DMS114 treated with DMSO at 0.1 percent for 48 hours (cell line): ENCODE data around the gene REEP1.

Experiments used
- DNase-seq: peaks from one replicate; lab custom pipeline; 2025; ENCODE audit not compliant: unreplicated experiment; lab: John Stamatoyannopoulos, UW

REEP1 gene

GRCh38 chr2:86337244-86337835 lies at the start of gene REEP1:
TSS of gene REEP1 (minus strand) at chr2:86337626. CDS start at chr2:86337510, 116 bp downstream.
- no peak for DNase-seq

GRCh38 chr2:86383844-86384243 lies 46.4 kb upstream of the REEP1 start:
- no peak for DNase-seq

- DNase-seq, result no peak
Measured at GRCh38 chr2:86382698-86383097, 45.3 kb upstream of the REEP1 start.

- DNase-seq, result no peak
Measured at GRCh38 chr2:86382108-86382507, 44.7 kb upstream of the REEP1 start.

GRCh38 chr2:86378469-86378868 lies 41.0 kb upstream of the REEP1 start:
- DNase-seq, result no peak

GRCh38 chr2:86375623-86376022 lies 38.2 kb upstream of the REEP1 start:
- no peak for DNase-seq

- peak; percentile 23 for DNase-seq
Measured at GRCh38 chr2:86372641-86373502, 35.4 kb upstream of the REEP1 start.

- no peak for DNase-seq
Measured at GRCh38 chr2:86372133-86372532, 34.7 kb upstream of the REEP1 start.

- DNase-seq, result no peak
Measured at GRCh38 chr2:86371527-86371926, 34.1 kb upstream of the REEP1 start.

GRCh38 chr2:86370579-86370978 lies 33.2 kb upstream of the REEP1 start:
- DNase-seq, result no peak

- peak; percentile 36 for DNase-seq
Measured at GRCh38 chr2:86368161-86368824, 30.9 kb upstream of the REEP1 start.

GRCh38 chr2:86367499-86367777 lies 30.0 kb upstream of the REEP1 start:
- DNase-seq, result no peak

GRCh38 chr2:86366651-86367498 lies 29.4 kb upstream of the REEP1 start:
- DNase-seq, result no peak

- DNase-seq, result no peak
Measured at GRCh38 chr2:86364894-86365293, 27.5 kb upstream of the REEP1 start.

- no peak for DNase-seq
Measured at GRCh38 chr2:86360776-86361175, 23.4 kb upstream of the REEP1 start.

GRCh38 chr2:86358957-86359356 lies 21.5 kb upstream of the REEP1 start:
- DNase-seq, result no peak

- no peak for DNase-seq
Measured at GRCh38 chr2:86357392-86357963, 20.1 kb upstream of the REEP1 start.

- DNase-seq, result no peak
Measured at GRCh38 chr2:86352727-86353221, 15.3 kb upstream of the REEP1 start.

- DNase-seq, result no peak
Measured at GRCh38 chr2:86352137-86352726, 14.8 kb upstream of the REEP1 start.

GRCh38 chr2:86350751-86351150 lies 13.3 kb upstream of the REEP1 start:
- no peak for DNase-seq
